ENCODE measurements around the gene RAPGEF4. TPM values are rescaled to one million over a fixed set of nuclear protein-coding genes. Genes with fewer than 3 reads are reported as not detected.

Gene RAPGEF4
- total and polyA plus RNA-seq, 2 donors (not counting 1 experiment from before 2014, with no cell fraction given): 0.22 to 0.30 TPM

- no peak overlapping the region for H2AFZ ChIP-seq (ENCODE audit: insufficient read depth, low read depth, low read length, poor library complexity, severe bottlenecking)
- peaks cover 12% of the 10 kb centered on the region for H3K4me1 Mint-ChIP-seq
- H4K20me1 ChIP-seq (ENCODE audit: control insufficient read depth, insufficient read depth, low read length, poor library complexity, severe bottlenecking): no peaks in the 10 kb centered on the region
- no peak overlapping the region for H3K27ac Mint-ChIP-seq
- intact Hi-C loops (cut with micrococcal nuclease): loop anchor here (5.0 kb wide), 1 partner anchor 132 kb away; no protein-coding TSS in a partner anchor
- H3K9me3 ChIP-seq (ENCODE audit: control extremely low read depth in 1 of 3, control insufficient read depth in 2 of 3, insufficient read depth in 1 of 3, low read length in 2 of 3): no peaks in the 10 kb centered on the region
- TF ChIP-seq EZH2 (IDR thresholded peaks at IDR 0.05; ENCODE audit: borderline replicate concordance, insufficient read depth, low read depth, low read length, poor library complexity, severe bottlenecking): no peak
- TF ChIP-seq, protein P1, sequence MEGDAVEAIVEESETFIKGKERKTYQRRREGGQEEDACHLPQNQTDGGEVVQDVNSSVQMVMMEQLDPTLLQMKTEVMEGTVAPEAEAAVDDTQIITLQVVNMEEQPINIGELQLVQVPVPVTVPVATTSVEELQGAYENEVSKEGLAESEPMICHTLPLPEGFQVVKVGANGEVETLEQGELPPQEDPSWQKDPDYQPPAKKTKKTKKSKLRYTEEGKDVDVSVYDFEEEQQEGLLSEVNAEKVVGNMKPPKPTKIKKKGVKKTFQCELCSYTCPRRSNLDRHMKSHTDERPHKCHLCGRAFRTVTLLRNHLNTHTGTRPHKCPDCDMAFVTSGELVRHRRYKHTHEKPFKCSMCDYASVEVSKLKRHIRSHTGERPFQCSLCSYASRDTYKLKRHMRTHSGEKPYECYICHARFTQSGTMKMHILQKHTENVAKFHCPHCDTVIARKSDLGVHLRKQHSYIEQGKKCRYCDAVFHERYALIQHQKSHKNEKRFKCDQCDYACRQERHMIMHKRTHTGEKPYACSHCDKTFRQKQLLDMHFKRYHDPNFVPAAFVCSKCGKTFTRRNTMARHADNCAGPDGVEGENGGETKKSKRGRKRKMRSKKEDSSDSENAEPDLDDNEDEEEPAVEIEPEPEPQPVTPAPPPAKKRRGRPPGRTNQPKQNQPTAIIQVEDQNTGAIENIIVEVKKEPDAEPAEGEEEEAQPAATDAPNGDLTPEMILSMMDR (IDR thresholded peaks at IDR 0.05): no peak
- no peak overlapping the region for H3K4me3 Mint-ChIP-seq
- H3K4me2 ChIP-seq (replicated peaks; ENCODE audit: low read depth, low read length, poor library complexity, severe bottlenecking): no peak overlapping the region
- H3K27me3 ChIP-seq (replicated peaks in 1 of 4; ENCODE audit: control extremely low read depth in 1 of 4, control insufficient read depth in 3 of 4, insufficient read depth in 4 of 4, low read length in 3 of 4): peaks cover 0 to 2% (median 0%) of the 10 kb centered on the region in 4 experiments
- H3K9ac ChIP-seq (ENCODE audit: low read length): no peak overlapping the region
- POLR2A ChIA-PET: interaction anchor here (0.5 kb wide), 1 partner anchor 847 kb away, joined by 4 read pairs; no protein-coding TSS in a partner anchor
- H3K9me3 Mint-ChIP-seq (ENCODE audit: insufficient read depth): no peaks in the 10 kb centered on the region
- no peaks in the 10 kb centered on the region for H3K27me3 Mint-ChIP-seq
- WGBS (ENCODE audit: insufficient coverage): no CpG with 5 or more reads among the region's 6 CpGs
- H3K36me3 ChIP-seq (replicated peaks in 1 of 2; ENCODE audit: control extremely low read depth in 1 of 2, control insufficient read depth in 1 of 2, extremely low read depth in 1 of 2, insufficient read depth in 2 of 2, low read length in 1 of 2): no peaks in the 10 kb centered on the region
- no peak for ATAC-seq (ENCODE audit: low read depth)
- DNase-seq: no peak
- CTCF ChIA-PET: interaction anchor here (1.2 kb wide), 1 partner anchor 11 kb away, joined by 3 read pairs; no protein-coding TSS in a partner anchor
- H3K4me3 ChIP-seq (ENCODE audit: control extremely low read depth in 1 of 5, extremely low read depth in 1 of 5, insufficient read depth in 1 of 5, low read depth in 2 of 5, low read length in 4 of 5): no peak overlapping the region
- peaks cover 6 to 7% of the 10 kb centered on the region in 2 donors for H3K4me1 ChIP-seq (ENCODE audit: control insufficient read depth in 2 of 2, insufficient read depth in 2 of 2, low read length in 2 of 2)
- peaks cover 10% of the 10 kb centered on the region for H3K79me2 ChIP-seq (ENCODE audit: control insufficient read depth, insufficient read depth, low read length)
- H3K27ac ChIP-seq (ENCODE audit: low read length in 2 of 2): no peak overlapping the region
Observed at GRCh38 chr2:173079973-173080860, 344.6 kb downstream of the RAPGEF4 start.

Data from B cell (primary cell).